K562 (cell line): ENCODE measurements around the gene RAI1. TPM values are rescaled to one million over a fixed set of nuclear protein-coding genes. Genes with fewer than 3 reads are reported as not detected.

Experiments
- CEBPG ChIP-seq, 3 experiments: fragments of 200-800 bp in 1 of 3; sonication (Bioruptor generic) in 1 of 3; sonication (generic) in 1 of 3; formaldehyde crosslinking in 1 of 3; IDR thresholded peaks in 2 of 3; conservative IDR thresholded peaks in 1 of 3; 2 replicates each; pipeline versions ENCODE4 v1.6.1 to v1.8.0; 2016 to 2022; ENCODE audit warnings: missing compliant biosample characterization in 2 of 3, missing genetic modification characterization in 2 of 3, mild to moderate bottlenecking in 1 of 3, missing genetic modification reagents in 1 of 3
- ERF ChIP-seq: fragments of 450-650 bp; formaldehyde crosslinking; IDR thresholded peaks from 2 replicates; pipeline ENCODE4 v1.4.0; 2020; ENCODE audit warnings: mild to moderate bottlenecking, mixed read lengths
- FOSL1 ChIP-seq: fragments of 200-800 bp; sonication (Bioruptor generic); conservative IDR thresholded peaks from 2 replicates; pipeline ENCODE4 v1.6.1; 2016; ENCODE audit warnings: missing genetic modification characterization, missing compliant biosample characterization
- FUS ChIP-seq: fragments of 200-400 bp; formaldehyde crosslinking; optimal IDR thresholded peaks from 2 replicates; pipeline ENCODE3; 2017; ENCODE audit warnings: low read depth, low read length
- GTF2A2 ChIP-seq: IDR thresholded peaks from 2 replicates; pipeline ENCODE4 v1.6.1; 2016; ENCODE audit warnings: mild to moderate bottlenecking, missing genetic modification characterization, missing compliant biosample characterization
- MIER1 ChIP-seq: fragments of 450-650 bp; IDR thresholded peaks from 2 replicates; pipeline ENCODE4 v1.6.1; 2016; ENCODE audit warnings: antibody characterized with exemption, mild to moderate bottlenecking, low read depth
- POLR2H ChIP-seq: IDR thresholded peaks from 2 replicates; pipeline ENCODE4 v1.6.1; 2016; ENCODE audit warnings: missing genetic modification characterization, low read depth, mild to moderate bottlenecking, control low read depth, missing compliant biosample characterization, moderate library complexity
- TEAD1 ChIP-seq, 2 experiments: fragments of 450-650 bp in 1 of 2; sonication (generic) in 1 of 2; formaldehyde crosslinking; IDR thresholded peaks; 2 replicates each; pipeline versions ENCODE4 v1.4.0 to v1.8.0; 2020 to 2022; ENCODE audit warnings: mild to moderate bottlenecking in 2 of 2, missing genetic modification reagents in 1 of 2
- XRCC3 ChIP-seq: fragments of 450-650 bp; IDR thresholded peaks from 2 replicates; pipeline ENCODE4 v1.6.1; 2017; ENCODE audit warnings: mild to moderate bottlenecking, moderate library complexity
- ZBED1 ChIP-seq: IDR thresholded peaks from 2 replicates; pipeline ENCODE4 v1.6.1; 2014
- ZFP36 ChIP-seq: fragments of 150-350 bp; IDR thresholded peaks from 2 replicates; pipeline ENCODE4 v1.6.1; 2018; ENCODE audit warnings: low read length, low read depth; ENCODE audit not compliant: partially characterized antibody
- ZNF165 ChIP-seq: fragments of 250-450 bp; sonication (Bioruptor Pico); IDR thresholded peaks from 2 replicates; pipeline ENCODE4 v1.4.0; 2020; ENCODE audit warnings: borderline replicate concordance
- ZNF444 ChIP-seq: fragments of 250-450 bp; sonication (Bioruptor Pico); IDR thresholded peaks from 2 replicates; pipeline ENCODE4 v1.4.0; 2020; ENCODE audit warnings: mild to moderate bottlenecking, moderate library complexity
- ZNF445 ChIP-seq: fragments of 250-450 bp; sonication (Bioruptor Pico); IDR thresholded peaks from 2 replicates; pipeline ENCODE4 v1.4.0; 2020; ENCODE audit warnings: low read depth, mild to moderate bottlenecking, moderate library complexity
- ZNF57 ChIP-seq: fragments of 450-650 bp; formaldehyde crosslinking; IDR thresholded peaks from 2 replicates; pipeline ENCODE4 v1.4.0; 2020; ENCODE audit warnings: mild to moderate bottlenecking, moderate library complexity
- ZNF764 ChIP-seq: fragments of 250-450 bp; sonication (Bioruptor Pico); IDR thresholded peaks from 2 replicates; pipeline ENCODE4 v1.4.0; 2020; ENCODE audit warnings: low read depth, mild to moderate bottlenecking, moderate library complexity
- ZNF830 ChIP-seq: fragments of 250-450 bp; sonication (Bioruptor Pico); IDR thresholded peaks from 2 replicates; pipeline ENCODE4 v1.5.0; 2021; ENCODE audit warnings: mild to moderate bottlenecking
- polyA plus RNA-seq, 8 experiments: library from polyadenylated mRNA; depleted of rRNA in 4 of 8; stranded (reverse) in 5 of 8; unstranded in 3 of 8; fragments of >200 nt; fragmentation: Nextera tagmentation in 2 of 8; fragmentation: Illumina TruSeq in 1 of 8; extraction: Ambion mirVana in 2 of 8; extraction: Trizol in 1 of 8; gene quantifications; 2 replicates each; pipeline versions ENCODE4 v1.2.1 to v1.2.3, GENCODE V29; 2011 to 2014; ENCODE audit warnings: inconsistent platforms in 1 of 8, missing spikeins in 1 of 8
- total RNA-seq, 7 experiments: library from RNA; depleted of rRNA in 6 of 7; stranded (reverse); fragments of >200 nt in 6 of 7; fragmentation: Illumina TruSeq in 2 of 7; extraction: Trizol in 2 of 7; gene quantifications; 2 replicates each; pipeline versions ENCODE4 v1.2.1 to v1.2.3, GENCODE V29; 2011 to 2021; ENCODE audit warnings: low replicate concordance in 1 of 7
- TF ChIP-seq, protein P1 (sequence below): sonication (generic); formaldehyde crosslinking; IDR thresholded peaks from 2 replicates; pipeline ENCODE4 v1.8.1; 2022; ENCODE audit warnings: missing genetic modification reagents
- TF ChIP-seq, protein P2 (sequence below): fragments of 200-800 bp; sonication (Bioruptor generic); IDR thresholded peaks from 2 replicates; pipeline ENCODE4 v1.6.1; 2017; ENCODE audit warnings: missing genetic modification characterization, missing compliant biosample characterization
- TF ChIP-seq, protein P3 (sequence below): sonication (generic); formaldehyde crosslinking; IDR thresholded peaks from 2 replicates; pipeline ENCODE4 v1.8.0; 2022; ENCODE audit warnings: missing genetic modification reagents, mild to moderate bottlenecking, borderline replicate concordance
- TF ChIP-seq, protein P4 (sequence below): fragments of 200-800 bp; sonication (Bioruptor generic); IDR thresholded peaks from 2 replicates; pipeline ENCODE4 v1.6.1; 2017; ENCODE audit warnings: missing genetic modification characterization, missing compliant biosample characterization

The RAI1 gene
- total and polyA plus RNA-seq, 9 of the 15 experiments (the other 6 are each of a cell fraction or from before 2014, with no cell fraction given) = 0.68 to 19.9 (median 5.5) TPM

DNA sequence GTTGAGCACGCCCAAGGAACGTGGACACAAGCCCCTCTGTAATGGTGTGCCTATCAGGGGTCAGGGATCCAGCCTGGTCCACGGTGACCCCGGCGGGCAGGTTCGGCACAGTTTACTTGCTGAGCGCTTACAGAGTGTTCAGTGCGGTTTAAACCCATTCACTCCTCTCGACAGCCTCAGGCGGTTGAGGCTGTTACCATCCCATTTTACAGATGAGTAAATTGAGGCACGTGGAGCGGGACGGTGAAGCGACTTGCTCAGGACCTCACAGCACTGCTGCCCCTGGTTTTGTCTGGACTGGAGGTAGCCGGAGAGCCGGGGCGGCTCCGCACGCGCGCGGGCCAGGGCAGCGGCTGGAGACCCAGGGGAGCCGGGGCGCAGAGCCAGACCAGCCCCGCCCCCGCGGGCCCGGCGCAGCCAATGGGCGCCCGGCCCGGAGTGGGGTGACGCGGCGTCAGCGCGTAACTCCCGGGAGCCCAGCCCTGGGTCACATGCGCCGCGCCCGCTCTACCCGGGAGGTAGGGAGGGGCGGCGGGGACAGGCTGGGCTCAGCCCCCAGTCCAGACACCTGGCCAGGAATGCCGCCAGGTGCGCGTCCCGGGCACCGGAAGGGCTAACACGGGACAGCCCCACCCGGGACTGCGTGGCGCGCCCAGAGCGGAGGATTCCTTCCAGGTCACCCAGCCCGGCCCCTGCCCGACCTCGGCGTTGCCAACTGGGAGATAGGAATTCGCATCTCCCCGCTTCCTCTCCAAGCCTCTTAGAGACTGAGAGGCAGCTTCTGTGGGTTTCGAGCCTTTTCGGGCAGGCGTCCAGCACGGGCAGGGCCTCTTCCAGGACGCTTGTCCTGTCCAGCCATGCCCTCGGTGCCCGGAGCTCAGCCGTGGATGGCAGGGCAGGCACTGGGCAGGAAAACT lies 158.8 kb downstream of the RAI1 start (continued):
- TF ChIP-seq ZNF764 (peak; percentile 40; the same call in 1 of the 2 replicates), ZNF444 (CRISPR knock-in tag) (no peak), FUS (no peak), ERF (CRISPR knock-in tag) (peak; percentile 36; the same call in 1 of the 2 replicates), POLR2H (tag) (peak; percentile 83), ZFP36 (peak; percentile 66), ZNF445 (CRISPR knock-in tag) (no peak), ZNF57 (CRISPR knock-in tag) (no peak), XRCC3 (no peak), MIER1 (no peak), ZNF830 (CRISPR knock-in tag) (no peak), ZNF165 (CRISPR knock-in tag) (0 out of 2 replicates have a peak, but pooled peaks have one; percentile 23), ZBED1 (no peak), FOSL1 (tag) (peak; percentile 25; the same call in 1 of the 2 replicates), CEBPG (CRISPR knock-in tag; IDR thresholded peaks at IDR 0.05) (no peak), CEBPG (tag; conservative IDR thresholded peaks at IDR 0.05 in 1 of 2, IDR thresholded peaks at IDR 0.05 in 1 of 2) (no peak), GTF2A2 (no peak), TEAD1 (CRISPR knock-in tag; IDR thresholded peaks at IDR 0.05) (peak in 1 of 2 experiments; percentile 83; a peak in 2 of 4 replicates)
- TF ChIP-seq, protein P1, sequence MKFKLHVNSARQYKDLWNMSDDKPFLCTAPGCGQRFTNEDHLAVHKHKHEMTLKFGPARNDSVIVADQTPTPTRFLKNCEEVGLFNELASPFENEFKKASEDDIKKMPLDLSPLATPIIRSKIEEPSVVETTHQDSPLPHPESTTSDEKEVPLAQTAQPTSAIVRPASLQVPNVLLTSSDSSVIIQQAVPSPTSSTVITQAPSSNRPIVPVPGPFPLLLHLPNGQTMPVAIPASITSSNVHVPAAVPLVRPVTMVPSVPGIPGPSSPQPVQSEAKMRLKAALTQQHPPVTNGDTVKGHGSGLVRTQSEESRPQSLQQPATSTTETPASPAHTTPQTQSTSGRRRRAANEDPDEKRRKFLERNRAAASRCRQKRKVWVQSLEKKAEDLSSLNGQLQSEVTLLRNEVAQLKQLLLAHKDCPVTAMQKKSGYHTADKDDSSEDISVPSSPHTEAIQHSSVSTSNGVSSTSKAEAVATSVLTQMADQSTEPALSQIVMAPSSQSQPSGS (CRISPR knock-in tag) = no peak
- TF ChIP-seq, protein P2, sequence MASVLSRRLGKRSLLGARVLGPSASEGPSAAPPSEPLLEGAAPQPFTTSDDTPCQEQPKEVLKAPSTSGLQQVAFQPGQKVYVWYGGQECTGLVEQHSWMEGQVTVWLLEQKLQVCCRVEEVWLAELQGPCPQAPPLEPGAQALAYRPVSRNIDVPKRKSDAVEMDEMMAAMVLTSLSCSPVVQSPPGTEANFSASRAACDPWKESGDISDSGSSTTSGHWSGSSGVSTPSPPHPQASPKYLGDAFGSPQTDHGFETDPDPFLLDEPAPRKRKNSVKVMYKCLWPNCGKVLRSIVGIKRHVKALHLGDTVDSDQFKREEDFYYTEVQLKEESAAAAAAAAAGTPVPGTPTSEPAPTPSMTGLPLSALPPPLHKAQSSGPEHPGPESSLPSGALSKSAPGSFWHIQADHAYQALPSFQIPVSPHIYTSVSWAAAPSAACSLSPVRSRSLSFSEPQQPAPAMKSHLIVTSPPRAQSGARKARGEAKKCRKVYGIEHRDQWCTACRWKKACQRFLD = peak; percentile 78
- TF ChIP-seq, protein P3, sequence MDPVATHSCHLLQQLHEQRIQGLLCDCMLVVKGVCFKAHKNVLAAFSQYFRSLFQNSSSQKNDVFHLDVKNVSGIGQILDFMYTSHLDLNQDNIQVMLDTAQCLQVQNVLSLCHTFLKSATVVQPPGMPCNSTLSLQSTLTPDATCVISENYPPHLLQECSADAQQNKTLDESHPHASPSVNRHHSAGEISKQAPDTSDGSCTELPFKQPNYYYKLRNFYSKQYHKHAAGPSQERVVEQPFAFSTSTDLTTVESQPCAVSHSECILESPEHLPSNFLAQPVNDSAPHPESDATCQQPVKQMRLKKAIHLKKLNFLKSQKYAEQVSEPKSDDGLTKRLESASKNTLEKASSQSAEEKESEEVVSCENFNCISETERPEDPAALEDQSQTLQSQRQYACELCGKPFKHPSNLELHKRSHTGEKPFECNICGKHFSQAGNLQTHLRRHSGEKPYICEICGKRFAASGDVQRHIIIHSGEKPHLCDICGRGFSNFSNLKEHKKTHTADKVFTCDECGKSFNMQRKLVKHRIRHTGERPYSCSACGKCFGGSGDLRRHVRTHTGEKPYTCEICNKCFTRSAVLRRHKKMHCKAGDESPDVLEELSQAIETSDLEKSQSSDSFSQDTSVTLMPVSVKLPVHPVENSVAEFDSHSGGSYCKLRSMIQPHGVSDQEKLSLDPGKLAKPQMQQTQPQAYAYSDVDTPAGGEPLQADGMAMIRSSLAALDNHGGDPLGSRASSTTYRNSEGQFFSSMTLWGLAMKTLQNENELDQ (CRISPR knock-in tag) = no peak
- TF ChIP-seq, protein P4, sequence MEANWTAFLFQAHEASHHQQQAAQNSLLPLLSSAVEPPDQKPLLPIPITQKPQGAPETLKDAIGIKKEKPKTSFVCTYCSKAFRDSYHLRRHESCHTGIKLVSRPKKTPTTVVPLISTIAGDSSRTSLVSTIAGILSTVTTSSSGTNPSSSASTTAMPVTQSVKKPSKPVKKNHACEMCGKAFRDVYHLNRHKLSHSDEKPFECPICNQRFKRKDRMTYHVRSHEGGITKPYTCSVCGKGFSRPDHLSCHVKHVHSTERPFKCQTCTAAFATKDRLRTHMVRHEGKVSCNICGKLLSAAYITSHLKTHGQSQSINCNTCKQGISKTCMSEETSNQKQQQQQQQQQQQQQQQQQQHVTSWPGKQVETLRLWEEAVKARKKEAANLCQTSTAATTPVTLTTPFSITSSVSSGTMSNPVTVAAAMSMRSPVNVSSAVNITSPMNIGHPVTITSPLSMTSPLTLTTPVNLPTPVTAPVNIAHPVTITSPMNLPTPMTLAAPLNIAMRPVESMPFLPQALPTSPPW (CRISPR knock-in tag) = peak; percentile 90
